ENCODE results near the gene HDAC9.

Gene HDAC9

DNA sequence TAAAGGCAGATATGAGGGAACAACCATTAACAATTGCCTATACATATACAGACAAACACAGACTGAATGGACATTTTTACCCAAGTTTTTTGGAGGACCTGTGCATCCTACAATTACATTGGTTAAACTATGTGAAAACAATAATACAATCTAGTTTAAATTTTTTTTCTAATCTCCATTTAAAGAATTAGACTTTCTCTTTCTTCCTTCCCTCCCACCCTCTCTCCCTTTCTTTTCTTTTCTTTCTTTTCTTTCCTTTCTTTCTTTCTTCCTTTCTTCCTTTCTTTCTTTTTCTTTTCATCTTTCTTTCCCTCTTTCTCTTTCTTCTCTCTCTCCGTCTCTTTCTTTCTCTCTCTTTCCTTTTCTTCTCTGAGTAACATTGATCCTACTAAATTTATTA, 183.7 kb downstream of the HDAC9 start:
- H3K9me2 ChIP-seq (replicated peaks; ENCODE audit: low read depth, low read length) = no peaks in the 10 kb centered on the region
- H3F3A ChIP-seq (ENCODE audit: low read depth) = no peaks in the 10 kb centered on the region
- no peaks in the 10 kb centered on the region for H3K4me1 ChIP-seq (ENCODE audit: insufficient read depth, low read length, poor library complexity, severe bottlenecking)
- no peak overlapping the region for H3K9ac ChIP-seq (ENCODE audit: low read depth, low read length, poor library complexity, severe bottlenecking)
- peaks cover 5% of the 10 kb centered on the region; the same call in 1 of the 2 replicates for H3K36me3 ChIP-seq (ENCODE audit: insufficient read depth, low read length)
- no peak overlapping the region for H2AFZ ChIP-seq (ENCODE audit: low read length)
- no peaks in the 10 kb centered on the region for H3K9me3 ChIP-seq (ENCODE audit: insufficient read depth, low read depth, low read length)
- H3K79me2 ChIP-seq (ENCODE audit: insufficient read depth, low read length) = no peaks in the 10 kb centered on the region
- no peak overlapping the region for H3K4me3 ChIP-seq (ENCODE audit: low read length, poor library complexity, severe bottlenecking)
- no peaks in the 10 kb centered on the region for H4K20me1 ChIP-seq (ENCODE audit: insufficient read depth, low read length, poor library complexity, severe bottlenecking)
- no peak for TF ChIP-seq EZH2phosphoT487 (IDR thresholded peaks at IDR 0.05; ENCODE audit: borderline replicate concordance)
- TF ChIP-seq, protein P1, sequence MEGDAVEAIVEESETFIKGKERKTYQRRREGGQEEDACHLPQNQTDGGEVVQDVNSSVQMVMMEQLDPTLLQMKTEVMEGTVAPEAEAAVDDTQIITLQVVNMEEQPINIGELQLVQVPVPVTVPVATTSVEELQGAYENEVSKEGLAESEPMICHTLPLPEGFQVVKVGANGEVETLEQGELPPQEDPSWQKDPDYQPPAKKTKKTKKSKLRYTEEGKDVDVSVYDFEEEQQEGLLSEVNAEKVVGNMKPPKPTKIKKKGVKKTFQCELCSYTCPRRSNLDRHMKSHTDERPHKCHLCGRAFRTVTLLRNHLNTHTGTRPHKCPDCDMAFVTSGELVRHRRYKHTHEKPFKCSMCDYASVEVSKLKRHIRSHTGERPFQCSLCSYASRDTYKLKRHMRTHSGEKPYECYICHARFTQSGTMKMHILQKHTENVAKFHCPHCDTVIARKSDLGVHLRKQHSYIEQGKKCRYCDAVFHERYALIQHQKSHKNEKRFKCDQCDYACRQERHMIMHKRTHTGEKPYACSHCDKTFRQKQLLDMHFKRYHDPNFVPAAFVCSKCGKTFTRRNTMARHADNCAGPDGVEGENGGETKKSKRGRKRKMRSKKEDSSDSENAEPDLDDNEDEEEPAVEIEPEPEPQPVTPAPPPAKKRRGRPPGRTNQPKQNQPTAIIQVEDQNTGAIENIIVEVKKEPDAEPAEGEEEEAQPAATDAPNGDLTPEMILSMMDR (conservative IDR thresholded peaks at IDR 0.05; ENCODE audit: low read length) = no peak
- H3K4me2 ChIP-seq (ENCODE audit: low read depth, low read length, poor library complexity, severe bottlenecking) = no peak overlapping the region
- H3K27me3 ChIP-seq (ENCODE audit: insufficient read depth, low read length, poor library complexity, severe bottlenecking) = no peaks in the 10 kb centered on the region

DNA sequence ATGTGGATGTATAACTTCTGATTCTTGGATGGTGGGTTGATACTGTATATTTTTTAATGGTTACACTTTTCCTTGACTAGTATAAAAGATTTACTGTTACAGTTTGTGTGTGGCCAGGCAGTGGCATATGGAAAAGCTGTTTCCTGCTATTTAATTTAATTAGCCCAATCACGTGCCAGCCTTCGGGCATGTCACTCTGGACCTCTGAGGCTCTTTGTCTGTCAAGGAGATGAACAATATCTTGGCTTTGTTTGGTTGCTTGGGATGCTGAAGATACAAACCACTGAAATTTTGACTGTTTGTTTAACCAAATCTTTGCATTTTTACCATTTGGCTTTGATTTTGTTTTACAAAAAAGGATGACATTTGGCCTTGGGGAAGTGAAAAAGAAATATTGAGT, 185.0 kb downstream of the HDAC9 start:
- H3K4me3 ChIP-seq (ENCODE audit: low read length, poor library complexity, severe bottlenecking) = no peak overlapping the region
- TF ChIP-seq, protein P1 (conservative IDR thresholded peaks at IDR 0.05; ENCODE audit: low read length) = no peak
- no peak for TF ChIP-seq EZH2phosphoT487 (IDR thresholded peaks at IDR 0.05; ENCODE audit: borderline replicate concordance)
- peaks cover 5% of the 10 kb centered on the region; the same call in 1 of the 2 replicates for H3K36me3 ChIP-seq (ENCODE audit: insufficient read depth, low read length)
- H3K4me1 ChIP-seq (ENCODE audit: insufficient read depth, low read length, poor library complexity, severe bottlenecking) = peaks cover 12% of the 10 kb centered on the region
- no peaks in the 10 kb centered on the region for H3K9me2 ChIP-seq (replicated peaks; ENCODE audit: low read depth, low read length)
- H3K9ac ChIP-seq (ENCODE audit: low read depth, low read length, poor library complexity, severe bottlenecking) = no peak overlapping the region
- H2AFZ ChIP-seq (ENCODE audit: low read length) = no peak overlapping the region
- H3K4me2 ChIP-seq (ENCODE audit: low read depth, low read length, poor library complexity, severe bottlenecking) = no peak overlapping the region
- H3F3A ChIP-seq (ENCODE audit: low read depth) = no peaks in the 10 kb centered on the region
- H3K9me3 ChIP-seq (ENCODE audit: insufficient read depth, low read depth, low read length) = no peaks in the 10 kb centered on the region
- H4K20me1 ChIP-seq (ENCODE audit: insufficient read depth, low read length, poor library complexity, severe bottlenecking) = no peaks in the 10 kb centered on the region
- no peaks in the 10 kb centered on the region for H3K27me3 ChIP-seq (ENCODE audit: insufficient read depth, low read length, poor library complexity, severe bottlenecking)
- no peaks in the 10 kb centered on the region for H3K79me2 ChIP-seq (ENCODE audit: insufficient read depth, low read length)

DNA sequence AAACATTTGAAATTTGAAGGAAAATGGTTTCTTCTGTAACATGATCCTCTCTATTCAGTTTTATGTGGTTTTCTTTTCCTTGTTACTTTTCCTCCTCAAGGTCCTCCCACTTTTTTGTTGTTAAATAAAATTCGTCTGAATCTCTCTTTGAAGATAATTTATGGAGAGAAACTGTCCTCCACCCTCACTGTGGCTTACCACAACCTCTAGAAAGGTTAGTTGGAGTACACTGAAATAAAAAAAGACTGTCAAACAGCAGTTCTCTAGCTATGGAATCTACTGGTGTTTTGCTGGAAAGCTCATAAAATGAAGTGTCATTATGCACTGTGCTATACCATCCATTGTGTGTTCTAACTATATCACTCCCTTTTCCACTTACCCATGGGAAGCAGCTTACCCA, 189.4 kb downstream of the HDAC9 start:
- H3K9ac ChIP-seq (ENCODE audit: low read depth, low read length, poor library complexity, severe bottlenecking) = no peak overlapping the region
- H3K36me3 ChIP-seq (ENCODE audit: insufficient read depth, low read length) = 0 out of 2 replicates have a peak, but pooled peaks cover 5% of the 10 kb centered on the region
- H3F3A ChIP-seq (ENCODE audit: low read depth) = no peaks in the 10 kb centered on the region
- no peaks in the 10 kb centered on the region for H3K27me3 ChIP-seq (ENCODE audit: insufficient read depth, low read length, poor library complexity, severe bottlenecking)
- no peaks in the 10 kb centered on the region for H3K9me2 ChIP-seq (replicated peaks; ENCODE audit: low read depth, low read length)
- no peaks in the 10 kb centered on the region for H3K79me2 ChIP-seq (ENCODE audit: insufficient read depth, low read length)
- peak overlapping the region; percentile 23 for H3K4me3 ChIP-seq (ENCODE audit: low read length, poor library complexity, severe bottlenecking)
- no peaks in the 10 kb centered on the region for H3K9me3 ChIP-seq (ENCODE audit: insufficient read depth, low read depth, low read length)
- no peak for TF ChIP-seq EZH2phosphoT487 (IDR thresholded peaks at IDR 0.05; ENCODE audit: borderline replicate concordance)
- TF ChIP-seq, protein P1 (conservative IDR thresholded peaks at IDR 0.05; ENCODE audit: low read length) = no peak
- no peaks in the 10 kb centered on the region for H4K20me1 ChIP-seq (ENCODE audit: insufficient read depth, low read length, poor library complexity, severe bottlenecking)
- no peak overlapping the region for H2AFZ ChIP-seq (ENCODE audit: low read length)
- peak overlapping the region; percentile 55 for H3K4me2 ChIP-seq (ENCODE audit: low read depth, low read length, poor library complexity, severe bottlenecking)
- H3K4me1 ChIP-seq (ENCODE audit: insufficient read depth, low read length, poor library complexity, severe bottlenecking) = peaks cover 22% of the 10 kb centered on the region

Data from Loucy (cell line).